Neural cell (in vitro differentiated cells): ENCODE measurements around the gene RPS19BP1.
A peak's percentile ranks its signal among the peaks of the same experiment; 100 is the strongest.

Source experiments
- CTCF ChIP-seq: fragments of 450-650 bp; IDR thresholded peaks from 2 replicates; pipeline ENCODE4 v1.5.1; 2014; ENCODE audit warnings: antibody characterized with exemption, mild to moderate bottlenecking, moderate library complexity; ENCODE audit not compliant: poor library complexity, severe bottlenecking
- EP300 ChIP-seq: fragments of 450-650 bp; conservative IDR thresholded peaks from 2 replicates; pipeline ENCODE4 v1.6.1; 2014; ENCODE audit warnings: antibody characterized with exemption, mild to moderate bottlenecking, moderate library complexity; ENCODE audit not compliant: poor library complexity, severe bottlenecking
- EZH2 ChIP-seq: fragments of 200-600, 300-800 bp; shearing (Covaris generic), sonication (generic); IDR thresholded peaks from 2 replicates; pipeline ENCODE4 v1.6.1; 2014; ENCODE audit warnings: antibody characterized with exemption, low read length, borderline replicate concordance, mild to moderate bottlenecking; ENCODE audit not compliant: insufficient read depth, poor library complexity, severe bottlenecking
- MXI1 ChIP-seq: fragments of 450-650 bp; conservative IDR thresholded peaks from 2 replicates; pipeline ENCODE4 v1.6.1; 2014; ENCODE audit warnings: antibody characterized with exemption, mild to moderate bottlenecking; ENCODE audit not compliant: poor library complexity, severe bottlenecking
- RAD21 ChIP-seq: fragments of 450-650 bp; conservative IDR thresholded peaks from 2 replicates; pipeline ENCODE4 v1.6.1; 2014; ENCODE audit warnings: antibody characterized with exemption, mild to moderate bottlenecking, moderate library complexity
- TAF1 ChIP-seq: IDR thresholded peaks from 2 replicates; pipeline ENCODE4 v1.6.1; 2012; ENCODE audit warnings: low read depth

- TF ChIP-seq MXI1 (peak; percentile 55), CTCF (peak; percentile 87), TAF1 (no peak), EZH2 (no peak), EP300 (no peak), RAD21 (peak; percentile 94)
These were observed 24.7 kb upstream of the RPS19BP1 start for GRCh38 chr22:39556970-39557841.
